OCI-LY3 (cell line): ENCODE results near the gene DPH3.

Experiments used
- CTCF ChIP-seq: fragments of 200-600, 300-600 bp; sonication (generic); IDR thresholded peaks from 2 replicates; pipeline ENCODE4 v1.5.1; 2014; ENCODE audit warnings: antibody characterized with exemption, low read length, low read depth
- EZH2phosphoT487 ChIP-seq: fragments of 200-600 bp; shearing (Covaris generic); IDR thresholded peaks from 2 replicates; pipeline ENCODE4 v1.6.1; 2018; ENCODE audit warnings: antibody characterized with exemption, mixed run types, low read depth

DNA sequence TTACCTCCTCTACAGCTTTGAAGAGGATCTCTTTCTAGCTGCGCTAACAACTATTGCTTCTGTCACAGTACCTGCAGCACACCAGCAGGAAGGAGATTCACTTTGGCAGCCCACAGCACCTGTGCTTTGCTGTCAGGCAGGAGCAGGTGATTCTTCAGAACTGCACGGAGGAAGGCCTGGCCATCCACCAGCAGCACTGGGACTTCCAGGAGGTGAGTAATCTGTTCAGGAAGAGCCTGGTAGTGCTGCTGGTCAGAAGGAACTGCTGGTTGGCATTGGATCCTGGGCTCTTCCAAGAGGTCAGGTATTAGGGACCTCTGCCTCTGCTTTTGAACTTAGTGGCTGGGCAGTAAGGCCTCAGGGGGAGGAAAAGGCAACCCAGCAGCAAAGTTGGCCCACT is 42.2 kb downstream of the DPH3 start:
- TF ChIP-seq CTCF (no peak), EZH2phosphoT487 (no peak)
